Astrocyte (in vitro differentiated cells and primary cell): ENCODE data around the gene DAZAP2. TPM values are rescaled to one million over a fixed set of nuclear protein-coding genes. Genes with fewer than 3 reads are reported as not detected.

Experiments
- DNase-seq: peaks from one replicate; pipeline ENCODE4 v3.0.0-alpha.2; 2010; ENCODE audit warnings: low read depth
- FAIRE-seq: peaks from 2 replicates; lab custom pipeline; 2011; peaks lifted over from hg19 to GRCh38; lab: Jason Lieb, UNC
- H2AFZ ChIP-seq: 2 replicates; pipeline ENCODE4 v1.6.0; 2012; ENCODE audit warnings: low read depth, low read length, inconsistent platforms
- H3K27ac ChIP-seq: 2 replicates; pipeline ENCODE4 v1.5.1; 2011; ENCODE audit warnings: low read depth, low read length, inconsistent platforms
- H3K27me3 ChIP-seq: 2 replicates; pipeline ENCODE4 v1.6.0; 2011; ENCODE audit warnings: low read length, inconsistent platforms; ENCODE audit not compliant: insufficient read depth
- H3K36me3 ChIP-seq: 2 replicates; pipeline ENCODE4 v1.5.1; 2011; ENCODE audit warnings: low read length, inconsistent platforms; ENCODE audit not compliant: insufficient read depth
- H3K4me1 ChIP-seq: 2 replicates; pipeline ENCODE4 v1.5.1; 2011; ENCODE audit warnings: low read length, inconsistent platforms; ENCODE audit not compliant: insufficient read depth
- H3K4me2 ChIP-seq: 2 replicates; pipeline ENCODE4 v1.6.0; 2012; ENCODE audit warnings: low read length, inconsistent platforms
- H3K4me3 ChIP-seq: 2 replicates; pipeline ENCODE4 v1.5.1; 2011; ENCODE audit warnings: low read depth, mild to moderate bottlenecking, low read length, inconsistent platforms; ENCODE audit not compliant: insufficient read depth
- H3K79me2 ChIP-seq: 2 replicates; pipeline ENCODE4 v1.6.0; 2012; ENCODE audit warnings: mild to moderate bottlenecking, low read length, inconsistent platforms; ENCODE audit not compliant: insufficient read depth
- H3K9ac ChIP-seq: 2 replicates; pipeline ENCODE4 v1.6.0; 2012; ENCODE audit warnings: mild to moderate bottlenecking, low read length, inconsistent platforms
- H3K9me3 ChIP-seq: 2 replicates; pipeline ENCODE4 v1.5.1; 2012; ENCODE audit warnings: low read depth, mild to moderate bottlenecking, low read length, inconsistent platforms; ENCODE audit not compliant: insufficient read depth
- H4K20me1 ChIP-seq: 2 replicates; pipeline ENCODE4 v1.6.0; 2012; ENCODE audit warnings: low read length, inconsistent platforms; ENCODE audit not compliant: insufficient read depth
- H3K27ac Mint-ChIP-seq: one replicate; pipeline ENCODE4 v1.8.0; 2021; ENCODE audit warnings: mild to moderate bottlenecking, mixed read lengths; ENCODE audit not compliant: unreplicated experiment
- H3K27me3 Mint-ChIP-seq: one replicate; pipeline ENCODE4 v1.8.0; 2021; ENCODE audit warnings: low read depth, mixed read lengths; ENCODE audit not compliant: unreplicated experiment
- H3K36me3 Mint-ChIP-seq: one replicate; pipeline ENCODE4 v1.8.0; 2021; ENCODE audit warnings: low read depth, mixed read lengths; ENCODE audit not compliant: unreplicated experiment
- H3K4me1 Mint-ChIP-seq: one replicate; pipeline ENCODE4 v1.8.0; 2021; ENCODE audit warnings: low read depth, mixed read lengths; ENCODE audit not compliant: unreplicated experiment
- H3K4me3 Mint-ChIP-seq: one replicate; pipeline ENCODE4 v1.8.0; 2021; ENCODE audit warnings: mild to moderate bottlenecking, moderate library complexity, mixed read lengths; ENCODE audit not compliant: unreplicated experiment
- H3K9me3 Mint-ChIP-seq: one replicate; pipeline ENCODE4 v1.8.0; 2021; ENCODE audit warnings: mild to moderate bottlenecking, mixed read lengths; ENCODE audit not compliant: unreplicated experiment
- CTCF ChIP-seq: IDR thresholded peaks from 2 replicates; pipeline ENCODE4 v1.5.1; 2011; ENCODE audit warnings: low read depth, mild to moderate bottlenecking, inconsistent platforms, low read length, moderate library complexity; ENCODE audit not compliant: insufficient read depth
- EZH2 ChIP-seq: IDR thresholded peaks from 2 replicates; pipeline ENCODE4 v1.6.1; 2012; ENCODE audit warnings: mild to moderate bottlenecking, low read length, inconsistent platforms; ENCODE audit not compliant: insufficient read depth
- total RNA-seq: library from RNA; stranded (reverse); gene quantifications from 2 replicates; pipeline ENCODE4 v1.2.1, GENCODE V29; 2021

Gene DAZAP2
- total RNA-seq, 1 donor from 2014 or later: 92.8 TPM

- Histone ChIP-seq H3K79me2 (no peaks in the 10 kb centered on the region), H3K4me2 (no peak overlapping the region), H3K9ac (no peak overlapping the region), H3K27ac (no peak overlapping the region), H3K36me3 (no peaks in the 10 kb centered on the region), H3K4me1 (no peaks in the 10 kb centered on the region), H3K9me3 (no peaks in the 10 kb centered on the region), H4K20me1 (no peaks in the 10 kb centered on the region), H3K4me3 (no peak overlapping the region), H2AFZ (no peak overlapping the region), H3K27me3 (no peaks in the 10 kb centered on the region)
- Mint-ChIP-seq H3K27me3 (no peaks in the 10 kb centered on the region), H3K4me3 (no peak overlapping the region), H3K9me3 (no peaks in the 10 kb centered on the region), H3K27ac (no peak overlapping the region), H3K36me3 (peaks cover 3% of the 10 kb centered on the region), H3K4me1 (no peaks in the 10 kb centered on the region)
- no peak for DNase-seq
- no peak for TF ChIP-seq EZH2
- TF ChIP-seq CTCF: no peak
- no peak for FAIRE-seq
These were observed 9.4 kb upstream of the DAZAP2 start for GRCh38 chr12:51229116-51229809.

- Histone ChIP-seq H3K4me2 (no peak overlapping the region), H3K9me3 (no peaks in the 10 kb centered on the region), H3K27me3 (no peaks in the 10 kb centered on the region), H3K79me2 (no peaks in the 10 kb centered on the region), H3K27ac (no peak overlapping the region), H3K9ac (no peak overlapping the region), H4K20me1 (no peaks in the 10 kb centered on the region), H3K4me3 (no peak overlapping the region), H3K4me1 (no peaks in the 10 kb centered on the region), H2AFZ (no peak overlapping the region), H3K36me3 (no peaks in the 10 kb centered on the region)
- FAIRE-seq: no peak
- H3K9me3 Mint-ChIP-seq: no peaks in the 10 kb centered on the region
- H3K27ac Mint-ChIP-seq: no peak overlapping the region
- no peak for DNase-seq
- H3K4me1 Mint-ChIP-seq: no peaks in the 10 kb centered on the region
- no peaks in the 10 kb centered on the region for H3K27me3 Mint-ChIP-seq
- H3K36me3 Mint-ChIP-seq: peaks cover 3% of the 10 kb centered on the region
- no peak overlapping the region for H3K4me3 Mint-ChIP-seq
- no peak for TF ChIP-seq CTCF
- no peak for TF ChIP-seq EZH2
These were observed 6.0 kb upstream of the DAZAP2 start for GRCh38 chr12:51232642-51233041.

GRCh38 chr12:51234530-51234929 lies 4.1 kb upstream of the DAZAP2 start:
- no peak for FAIRE-seq
- H3K9me3 Mint-ChIP-seq: no peaks in the 10 kb centered on the region
- H3K27ac ChIP-seq: no peak overlapping the region
- no peaks in the 10 kb centered on the region for H3K36me3 ChIP-seq
- no peak overlapping the region for H2AFZ ChIP-seq
- H3K27me3 Mint-ChIP-seq: no peaks in the 10 kb centered on the region
- H3K4me1 ChIP-seq: peaks cover 5% of the 10 kb centered on the region
- H3K9ac ChIP-seq: no peak overlapping the region
- H3K27ac Mint-ChIP-seq: no peak overlapping the region
- H3K4me2 ChIP-seq: no peak overlapping the region
- H3K36me3 Mint-ChIP-seq: peaks cover 3% of the 10 kb centered on the region
- H3K79me2 ChIP-seq: peaks cover 5% of the 10 kb centered on the region
- peaks cover 2% of the 10 kb centered on the region for H3K4me1 Mint-ChIP-seq
- H3K9me3 ChIP-seq: no peaks in the 10 kb centered on the region
- no peaks in the 10 kb centered on the region for H4K20me1 ChIP-seq
- DNase-seq: no peak
- H3K4me3 ChIP-seq: no peak overlapping the region
- H3K4me3 Mint-ChIP-seq: no peak overlapping the region
- TF ChIP-seq CTCF (no peak), EZH2 (no peak)
- no peaks in the 10 kb centered on the region for H3K27me3 ChIP-seq
